NB4 (cell line): ENCODE results near the gene RPTOR.

ENCODE experiments used
- MYC ChIP-seq: IDR thresholded peaks from 2 replicates; pipeline ENCODE4 v1.6.1; 2011; ENCODE audit warnings: low read depth, low read length
- POLR2A ChIP-seq: IDR thresholded peaks from 2 replicates; pipeline ENCODE4 v1.6.1; 2011; ENCODE audit warnings: mild to moderate bottlenecking; ENCODE audit not compliant: insufficient read length; ENCODE audit errors: extremely low read depth

- no peak for TF ChIP-seq MYC
- no peak for TF ChIP-seq POLR2A
Measured at GRCh38 chr17:80527016-80527645, 17.5 kb upstream of the RPTOR start.
